PC-3 (cell line): ENCODE results near the gene PFN3.

Experiments
- CTCF ChIP-seq: fragments of 300-600 bp; sonication (generic); conservative IDR thresholded peaks from 2 replicates; pipeline ENCODE4 v1.5.1; 2017; ENCODE audit warnings: antibody characterized with exemption, low read depth, mild to moderate bottlenecking, low read length
- EZH2 ChIP-seq: fragments of 300-600 bp; sonication (generic); IDR thresholded peaks from one replicate; pipeline ENCODE4 v1.6.1; 2017; ENCODE audit warnings: antibody characterized with exemption, mild to moderate bottlenecking, low read length; ENCODE audit not compliant: unreplicated experiment
- EZH2phosphoT487 ChIP-seq: fragments of 300-600 bp; sonication (generic); IDR thresholded peaks from 2 replicates; pipeline ENCODE4 v1.6.1; 2018; ENCODE audit warnings: mild to moderate bottlenecking, antibody characterized with exemption, low read length, borderline replicate concordance

GRCh38 chr5:177372034-177372896 is 28.2 kb downstream of the PFN3 start:
- TF ChIP-seq CTCF, result no peak
- no peak for TF ChIP-seq EZH2
- TF ChIP-seq EZH2phosphoT487, result no peak
